ENCODE data around the gene CLSTN2. TPM values are rescaled to one million over a fixed set of nuclear protein-coding genes. Genes with fewer than 3 reads are reported as not detected.

Gene CLSTN2
- total RNA-seq, 4 donors from 2014 or later = 2.7 to 5.0 (median 3.1) TPM

DNA sequence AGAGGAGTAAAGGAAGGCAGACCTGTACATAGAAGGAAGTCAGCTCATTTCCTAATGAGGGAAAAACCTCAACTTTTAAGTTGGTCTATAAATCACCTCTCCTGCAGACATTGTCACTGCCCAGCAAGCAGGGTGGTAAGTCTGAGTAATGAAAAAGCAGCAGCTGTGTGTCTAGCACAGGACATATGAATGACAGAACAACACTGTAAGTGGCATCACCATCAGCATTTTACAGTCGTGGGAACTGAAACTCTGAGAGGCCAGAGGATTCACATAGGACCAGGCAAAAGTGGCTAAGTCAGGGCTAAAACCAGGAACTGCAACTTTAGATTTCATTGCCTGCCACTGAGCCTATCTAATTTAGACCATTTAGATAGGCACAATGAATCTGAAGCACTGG is 235.6 kb downstream of the CLSTN2 start:
- no peaks in the 10 kb centered on the region for H3K36me3 ChIP-seq
- DNase-seq = no peak
- TF ChIP-seq POLR2A (IDR thresholded peaks at IDR 0.05) = no peak
- TF ChIP-seq, protein P1, sequence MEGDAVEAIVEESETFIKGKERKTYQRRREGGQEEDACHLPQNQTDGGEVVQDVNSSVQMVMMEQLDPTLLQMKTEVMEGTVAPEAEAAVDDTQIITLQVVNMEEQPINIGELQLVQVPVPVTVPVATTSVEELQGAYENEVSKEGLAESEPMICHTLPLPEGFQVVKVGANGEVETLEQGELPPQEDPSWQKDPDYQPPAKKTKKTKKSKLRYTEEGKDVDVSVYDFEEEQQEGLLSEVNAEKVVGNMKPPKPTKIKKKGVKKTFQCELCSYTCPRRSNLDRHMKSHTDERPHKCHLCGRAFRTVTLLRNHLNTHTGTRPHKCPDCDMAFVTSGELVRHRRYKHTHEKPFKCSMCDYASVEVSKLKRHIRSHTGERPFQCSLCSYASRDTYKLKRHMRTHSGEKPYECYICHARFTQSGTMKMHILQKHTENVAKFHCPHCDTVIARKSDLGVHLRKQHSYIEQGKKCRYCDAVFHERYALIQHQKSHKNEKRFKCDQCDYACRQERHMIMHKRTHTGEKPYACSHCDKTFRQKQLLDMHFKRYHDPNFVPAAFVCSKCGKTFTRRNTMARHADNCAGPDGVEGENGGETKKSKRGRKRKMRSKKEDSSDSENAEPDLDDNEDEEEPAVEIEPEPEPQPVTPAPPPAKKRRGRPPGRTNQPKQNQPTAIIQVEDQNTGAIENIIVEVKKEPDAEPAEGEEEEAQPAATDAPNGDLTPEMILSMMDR (IDR thresholded peaks at IDR 0.05) = no peak
- no peaks in the 10 kb centered on the region for H3K9me3 ChIP-seq
- H3K4me1 ChIP-seq = no peaks in the 10 kb centered on the region
- H3K27me3 ChIP-seq = no peaks in the 10 kb centered on the region
- H3K27ac ChIP-seq = no peak overlapping the region
- H3K4me3 ChIP-seq = no peak overlapping the region

DNA sequence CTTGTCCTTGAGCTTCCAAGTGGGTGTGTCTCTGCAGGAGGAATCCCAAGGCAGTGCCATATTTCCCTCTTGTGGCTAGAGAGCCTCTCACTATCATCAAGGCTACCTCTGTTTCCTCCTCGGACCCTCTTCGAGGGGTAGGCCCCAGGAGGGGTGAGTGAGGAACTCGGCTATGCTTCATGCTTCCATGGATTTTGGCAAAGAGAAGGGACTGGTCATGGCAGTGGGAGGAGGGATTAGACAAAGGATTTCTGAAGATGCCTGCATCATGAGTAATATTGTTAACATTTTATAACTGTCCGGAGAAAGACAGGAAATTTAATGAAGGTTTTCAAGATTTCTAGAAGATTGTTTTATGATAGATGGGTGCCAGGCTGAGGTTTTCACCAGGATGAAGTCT is 241.5 kb downstream of the CLSTN2 start:
- no peaks in the 10 kb centered on the region for H3K27me3 ChIP-seq
- no peaks in the 10 kb centered on the region for H3K4me1 ChIP-seq
- TF ChIP-seq POLR2A (IDR thresholded peaks at IDR 0.05) = no peak
- TF ChIP-seq, protein P1 (IDR thresholded peaks at IDR 0.05) = no peak
- no peak overlapping the region for H3K27ac ChIP-seq
- H3K36me3 ChIP-seq = no peaks in the 10 kb centered on the region
- no peaks in the 10 kb centered on the region for H3K9me3 ChIP-seq
- no peak overlapping the region for H3K4me3 ChIP-seq
- DNase-seq = no peak

DNA sequence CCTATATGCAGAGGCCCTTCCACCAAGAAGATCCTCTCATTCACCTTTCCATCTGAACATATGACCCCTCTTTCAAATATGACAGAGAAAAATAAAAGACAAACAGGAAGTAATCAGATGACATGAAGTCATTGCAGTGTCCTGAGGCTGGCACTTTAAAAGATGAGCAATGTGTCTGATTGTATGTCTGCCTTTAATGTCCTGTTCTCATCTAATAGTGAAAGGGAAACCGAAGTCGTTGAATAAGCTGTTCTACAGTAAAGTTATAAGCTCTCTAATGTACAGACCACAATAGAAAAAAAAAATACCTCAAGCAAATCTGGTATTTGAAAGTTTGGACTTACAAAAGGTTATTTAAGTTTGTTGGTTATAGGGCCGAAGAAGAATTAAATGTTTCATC is 243.0 kb downstream of the CLSTN2 start:
- DNase-seq = no peak
- no peaks in the 10 kb centered on the region for H3K36me3 ChIP-seq
- H3K27ac ChIP-seq = no peak overlapping the region
- no peaks in the 10 kb centered on the region for H3K27me3 ChIP-seq
- TF ChIP-seq POLR2A (IDR thresholded peaks at IDR 0.05) = no peak
- TF ChIP-seq, protein P1 (IDR thresholded peaks at IDR 0.05) = no peak
- no peaks in the 10 kb centered on the region for H3K9me3 ChIP-seq
- H3K4me1 ChIP-seq = no peaks in the 10 kb centered on the region
- H3K4me3 ChIP-seq = no peak overlapping the region

DNA sequence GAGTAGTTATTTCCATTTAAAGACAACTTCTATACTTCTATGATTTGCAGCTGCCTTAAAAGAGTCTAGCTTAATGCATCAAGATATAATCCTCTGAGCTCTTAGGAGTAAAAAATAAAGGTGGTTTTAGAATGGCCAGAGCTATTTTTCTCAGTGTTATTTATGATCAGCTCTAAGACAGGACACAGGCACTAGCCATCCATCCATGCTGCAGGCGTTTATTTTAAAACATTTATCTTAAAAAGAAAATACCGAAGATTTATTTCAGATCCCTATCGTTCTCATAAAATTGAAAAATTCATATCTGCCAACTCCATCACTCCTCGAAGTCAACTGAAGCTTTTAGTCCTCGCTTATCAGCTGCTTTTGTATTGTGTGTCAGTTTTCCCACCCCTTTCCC is 243.5 kb downstream of the CLSTN2 start:
- Histone ChIP-seq H3K9me3 (no peaks in the 10 kb centered on the region), H3K4me3 (no peak overlapping the region), H3K4me1 (no peaks in the 10 kb centered on the region), H3K27ac (no peak overlapping the region), H3K27me3 (no peaks in the 10 kb centered on the region), H3K36me3 (no peaks in the 10 kb centered on the region)
- TF ChIP-seq POLR2A (IDR thresholded peaks at IDR 0.05) = no peak
- TF ChIP-seq, protein P1 (IDR thresholded peaks at IDR 0.05) = no peak
- DNase-seq = no peak

DNA sequence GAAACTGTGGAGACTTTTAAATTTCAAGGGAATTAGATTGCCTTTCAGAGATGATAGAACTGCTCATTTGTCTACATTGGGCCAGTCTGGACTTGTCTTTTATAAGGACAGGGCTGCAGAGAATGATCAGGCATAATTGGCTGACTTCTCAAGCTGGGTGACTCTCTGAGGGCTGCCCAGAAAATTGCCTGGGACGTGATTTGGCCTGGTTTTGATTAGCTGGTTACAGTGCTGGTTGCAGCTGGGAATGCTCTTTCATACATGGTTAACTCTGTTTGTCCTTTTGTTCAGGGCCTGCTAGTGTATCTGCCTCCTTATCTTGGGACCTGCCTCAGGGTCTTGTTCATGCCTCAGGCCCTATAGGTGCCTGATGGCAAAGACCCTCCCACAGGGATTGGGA is 245.6 kb downstream of the CLSTN2 start:
- Histone ChIP-seq H3K36me3 (no peaks in the 10 kb centered on the region), H3K4me1 (no peaks in the 10 kb centered on the region), H3K27ac (no peak overlapping the region), H3K4me3 (no peak overlapping the region), H3K27me3 (no peaks in the 10 kb centered on the region), H3K9me3 (no peaks in the 10 kb centered on the region)
- TF ChIP-seq, protein P1 (IDR thresholded peaks at IDR 0.05) = no peak
- TF ChIP-seq POLR2A (IDR thresholded peaks at IDR 0.05) = no peak
- DNase-seq = no peak

DNA sequence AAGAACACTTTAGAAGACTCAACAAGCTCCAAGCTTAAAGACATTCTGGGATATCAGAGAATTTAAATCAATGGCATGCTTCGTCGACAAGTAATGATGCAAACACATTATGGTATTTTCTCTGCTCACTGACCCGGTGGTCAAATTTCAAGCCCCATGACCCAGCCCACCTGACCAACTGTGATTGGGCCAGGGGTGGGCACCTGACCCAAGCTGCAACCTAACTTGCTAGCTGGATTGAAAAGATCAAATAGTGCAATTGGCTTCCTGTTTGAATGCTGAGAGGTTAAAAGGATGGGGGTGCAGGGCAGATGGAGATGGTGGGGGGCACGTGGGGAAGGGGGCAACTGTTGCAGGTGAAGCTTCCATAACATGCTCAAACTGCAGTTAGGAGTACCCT is 250.4 kb downstream of the CLSTN2 start:
- TF ChIP-seq, protein P1 (IDR thresholded peaks at IDR 0.05) = no peak
- TF ChIP-seq POLR2A (IDR thresholded peaks at IDR 0.05) = no peak
- no peaks in the 10 kb centered on the region for H3K9me3 ChIP-seq
- H3K36me3 ChIP-seq = no peaks in the 10 kb centered on the region
- H3K27ac ChIP-seq = no peak overlapping the region
- H3K4me3 ChIP-seq = no peak overlapping the region
- H3K27me3 ChIP-seq = no peaks in the 10 kb centered on the region
- H3K4me1 ChIP-seq = peaks cover 0 to 9% (median 0%) of the 10 kb centered on the region in 4 donors
- no peak for DNase-seq
